WI38 (cell line): ENCODE data around the gene GFRA4.

Experiments
- H3K4me3 ChIP-seq: 2 replicates; pipeline ENCODE4 v1.5.1; 2011; ENCODE audit warnings: low read depth, mild to moderate bottlenecking, control low read depth, low read length
- CTCF ChIP-seq: IDR thresholded peaks from 2 replicates; pipeline ENCODE4 v1.5.1; 2012; ENCODE audit warnings: low read depth, mild to moderate bottlenecking, control low read depth, low read length

GFRA4 gene

GRCh38 chr20:3672547-3673171 lies 9.5 kb upstream of the GFRA4 start:
- no peak overlapping the region for H3K4me3 ChIP-seq
- no peak for TF ChIP-seq CTCF

GRCh38 chr20:3671986-3672546 lies 8.9 kb upstream of the GFRA4 start:
- TF ChIP-seq CTCF: no peak
- H3K4me3 ChIP-seq: no peak overlapping the region

GRCh38 chr20:3670945-3671344 lies 7.7 kb upstream of the GFRA4 start:
- no peak for TF ChIP-seq CTCF
- H3K4me3 ChIP-seq: no peak overlapping the region

- no peak overlapping the region for H3K4me3 ChIP-seq
- peak; percentile 27; the same call in 1 of the 2 replicates for TF ChIP-seq CTCF
These were observed 7.3 kb upstream of the GFRA4 start for GRCh38 chr20:3670511-3670910.

DNA sequence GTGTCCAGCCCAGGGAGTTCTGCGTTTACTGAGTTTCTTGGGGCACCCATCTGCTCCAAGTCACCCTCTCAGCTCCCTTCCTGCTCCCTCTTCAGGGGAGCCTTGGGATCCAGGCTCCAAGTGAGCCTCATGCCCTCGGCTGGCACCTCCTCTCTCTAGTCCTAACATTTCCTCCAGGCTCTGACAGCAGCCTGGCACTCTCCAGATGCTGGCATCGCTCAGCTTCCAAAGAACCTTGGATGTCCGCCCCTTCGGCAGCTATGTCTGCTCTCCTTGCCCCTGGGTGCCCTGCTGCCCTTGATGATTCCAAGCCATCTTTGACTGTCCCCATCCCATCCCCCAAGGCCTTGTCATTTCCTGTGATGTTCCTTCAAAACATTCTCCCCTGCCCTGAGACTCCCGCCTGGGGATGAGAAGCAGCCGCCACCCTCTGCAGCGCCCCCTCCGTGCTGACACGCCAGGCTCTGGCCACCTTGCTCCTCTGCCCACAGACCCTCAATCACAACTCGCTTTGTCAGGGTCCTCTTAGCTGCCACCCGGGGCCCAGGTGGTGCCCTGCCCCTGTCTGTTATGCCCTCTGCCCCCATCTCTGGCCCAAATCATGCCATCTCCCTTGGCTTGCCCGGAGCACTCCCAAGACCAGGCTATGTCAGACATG lies 6.6 kb upstream of the GFRA4 start:
- no peak overlapping the region for H3K4me3 ChIP-seq
- no peak for TF ChIP-seq CTCF

DNA sequence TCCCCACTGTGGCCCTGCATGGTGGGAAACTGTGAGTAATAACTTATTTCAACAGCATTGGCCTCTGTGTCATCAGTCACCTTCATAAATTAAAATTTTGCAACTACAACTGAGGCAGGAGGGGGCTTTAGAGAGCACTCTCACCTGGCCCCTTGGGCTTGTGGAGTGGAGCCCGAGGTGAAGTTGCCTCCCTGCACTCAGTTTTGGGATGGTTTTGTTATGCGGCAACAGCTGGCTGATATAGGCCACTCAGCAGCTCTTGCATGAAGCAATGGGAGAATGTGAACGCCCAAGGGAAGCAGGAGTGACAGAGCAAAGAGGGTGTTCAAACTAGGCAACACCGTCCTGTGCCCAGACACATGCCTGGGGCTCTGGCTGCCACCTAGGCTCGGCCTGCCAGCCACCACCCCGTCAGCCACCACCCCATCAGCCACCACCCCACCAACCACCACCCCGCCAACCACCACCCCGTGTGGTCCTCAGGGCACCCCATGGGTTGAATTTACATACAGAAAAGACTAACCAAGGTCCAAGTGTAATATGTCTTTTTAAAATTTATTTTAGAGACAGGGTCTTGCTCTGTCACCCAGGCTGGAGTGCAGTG lies 4.3 kb upstream of the GFRA4 start:
- H3K4me3 ChIP-seq: no peak overlapping the region
- TF ChIP-seq CTCF: no peak

- H3K4me3 ChIP-seq: no peak overlapping the region
- TF ChIP-seq CTCF: no peak
These were observed 659 bp upstream of the GFRA4 start for GRCh38 chr20:3663858-3664257.
